Erythroblast (primary cell): ENCODE data around the gene ELAVL1.

Source experiments
- DNase-seq, 2 experiments: peaks; one replicate each; lab custom pipeline; 2025; lab: John Stamatoyannopoulos, UW
- GATA1 ChIP-seq: IDR thresholded peaks from 2 replicates; pipeline ENCODE4 v1.6.1; 2011; ENCODE audit warnings: low read depth, mild to moderate bottlenecking, control low read depth, low read length, moderate library complexity
- POLR2A ChIP-seq: IDR thresholded peaks from 2 replicates; pipeline ENCODE4 v1.6.1; 2011; ENCODE audit warnings: mild to moderate bottlenecking, low read length

Gene ELAVL1

DNA sequence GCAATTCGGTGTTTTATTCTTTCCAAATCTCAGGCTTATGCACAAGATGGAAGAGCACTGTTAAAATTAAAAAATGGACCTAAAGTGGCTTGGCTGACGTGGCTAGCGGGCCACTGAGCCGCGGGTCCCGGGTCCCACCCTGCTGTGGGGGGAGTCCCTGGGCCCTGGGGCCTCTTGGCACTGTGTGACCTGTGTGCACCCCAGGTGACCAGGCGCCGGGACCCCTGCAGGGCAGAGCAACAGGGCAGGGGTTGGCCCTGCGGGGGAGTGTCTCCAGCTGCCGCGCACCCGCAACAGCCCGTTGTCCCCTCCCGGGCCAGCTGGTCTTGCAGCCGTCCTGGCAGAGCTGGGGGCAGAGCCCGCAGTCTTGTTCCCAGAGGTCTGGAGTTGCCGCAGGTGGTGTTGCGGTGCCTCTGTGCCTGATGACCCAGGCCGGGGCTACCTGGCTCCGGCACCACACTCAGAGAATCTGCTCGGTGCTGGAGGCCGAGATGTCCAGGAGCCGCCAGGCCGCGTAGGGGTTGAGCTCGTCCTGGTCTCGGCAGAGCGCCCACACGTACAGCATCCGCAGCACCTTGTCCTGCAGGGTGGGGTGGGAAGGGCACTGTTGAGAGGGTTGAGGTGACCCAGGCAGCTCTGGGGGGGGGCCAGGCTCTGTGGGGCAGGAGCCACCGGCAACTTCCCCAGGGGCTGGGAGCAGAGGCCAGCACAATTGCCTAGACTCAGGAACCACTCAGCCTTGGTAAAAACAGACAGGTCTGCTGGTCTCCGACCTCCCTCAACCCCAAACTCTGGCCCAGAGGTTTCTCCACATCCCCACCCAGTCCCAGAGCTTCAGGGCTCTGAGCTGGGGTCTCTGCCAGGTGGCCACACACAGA, 78.5 kb downstream of the ELAVL1 start:
- DNase-seq: no peak
- no peak for TF ChIP-seq GATA1
- peak; percentile 16 for TF ChIP-seq POLR2A

DNA sequence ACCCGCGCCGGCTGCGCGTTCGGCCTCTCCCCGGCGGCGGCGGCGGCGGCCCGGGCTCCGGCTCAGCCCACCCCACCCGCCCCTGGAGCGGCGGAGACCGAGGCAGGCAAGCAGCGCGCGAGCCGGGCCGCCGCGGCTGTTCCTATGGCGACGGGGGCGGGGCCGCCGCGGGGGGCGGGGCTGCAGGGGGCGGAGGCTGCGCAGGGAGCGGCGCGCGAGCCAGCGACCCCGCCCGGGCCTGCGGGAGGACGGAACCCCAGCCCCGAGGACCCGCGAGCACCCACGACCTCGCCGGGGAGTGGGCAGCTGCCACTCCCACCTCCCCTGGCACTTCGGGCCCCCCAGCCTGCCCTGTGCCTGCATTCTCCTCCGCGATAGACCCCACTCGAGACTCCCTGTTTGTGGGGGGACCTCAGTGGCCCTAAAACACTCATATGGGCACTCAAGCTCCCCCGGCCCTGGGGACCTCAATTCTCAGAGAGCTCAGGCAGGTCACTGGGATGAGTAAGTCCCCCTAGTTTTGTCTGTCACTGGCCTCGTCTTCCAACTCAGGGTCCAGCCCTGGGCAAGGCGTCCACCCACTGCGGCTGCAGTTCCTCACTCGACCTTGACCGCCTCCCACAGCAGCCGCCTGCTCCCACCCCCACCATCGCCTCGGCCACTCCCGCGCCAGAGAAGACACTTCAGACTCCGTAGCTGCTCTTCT, 79.3 kb downstream of the ELAVL1 start, which contains the start of gene CTXN1:
CTXN1 (minus strand) TSS at position 115 of the 706 bp plus-strand sequence. CDS start 597 bp downstream, outside the sequence.
- TF ChIP-seq GATA1: no peak
- no peak for TF ChIP-seq POLR2A
- peak; percentile 76 to 88 for DNase-seq

DNA sequence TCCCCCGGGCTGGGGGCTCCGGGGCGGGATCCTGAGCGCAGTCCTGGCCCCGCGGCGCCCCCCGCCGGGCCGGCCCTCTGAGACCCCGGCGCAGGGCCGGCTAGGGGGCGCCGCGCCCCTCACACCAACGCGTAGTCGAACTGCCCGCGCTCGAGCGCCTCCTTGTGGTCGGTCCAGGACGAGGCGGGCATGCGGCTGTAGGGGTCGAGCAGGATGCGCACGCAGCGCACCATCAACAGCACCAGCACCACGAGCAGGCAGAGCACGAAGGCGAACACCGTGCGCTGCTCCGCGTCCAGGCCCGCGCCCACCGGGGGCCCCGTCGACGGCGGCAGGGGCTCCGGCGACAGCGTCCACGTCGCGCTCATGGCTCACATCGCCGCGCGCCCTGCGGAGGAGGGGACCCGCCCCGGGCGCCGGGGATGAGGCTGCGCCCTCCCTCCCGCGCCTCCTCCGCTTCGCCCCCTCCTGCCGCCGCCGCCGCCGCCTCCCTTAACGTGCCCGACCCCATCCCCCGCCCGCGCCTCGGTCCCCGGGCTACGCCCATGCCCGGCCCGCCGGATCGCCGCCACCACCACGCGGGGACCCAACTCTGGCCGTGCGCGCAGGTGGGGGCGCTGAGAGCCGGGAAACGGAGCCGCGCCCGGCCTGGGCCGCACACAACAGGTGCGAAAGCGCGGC, 80.1 kb downstream of the ELAVL1 start:
- TF ChIP-seq POLR2A: no peak
- no peak for TF ChIP-seq GATA1
- DNase-seq: peak; percentile 88 to 92

DNA sequence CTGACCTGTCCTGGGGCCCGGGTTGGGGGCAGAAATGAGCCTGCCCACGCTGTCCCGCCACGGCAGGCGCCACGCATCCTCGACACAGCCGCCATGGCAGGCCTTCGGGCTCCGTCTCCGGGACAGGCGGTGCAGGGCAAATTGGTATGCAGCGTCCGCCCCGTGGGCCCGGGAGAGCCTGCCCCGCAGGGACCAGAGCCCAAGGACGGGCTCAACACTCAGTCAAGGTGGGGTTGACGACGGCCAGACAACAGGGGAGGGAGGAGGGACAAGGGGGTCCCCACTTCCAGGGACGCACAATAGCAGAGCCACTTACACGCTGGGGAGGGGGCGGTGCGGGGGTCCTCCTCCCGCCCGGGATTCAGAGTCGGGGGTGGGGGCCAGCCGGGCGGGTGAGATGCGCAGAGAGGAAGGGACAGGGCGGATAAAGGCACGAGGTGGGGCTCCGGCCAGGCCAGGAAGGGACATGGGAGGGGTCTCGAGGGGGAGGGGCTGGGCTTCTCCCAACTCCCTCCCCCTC, 80.7 kb downstream of the ELAVL1 start:
- TF ChIP-seq GATA1 (no peak), POLR2A (no peak)
- no peak for DNase-seq

DNA sequence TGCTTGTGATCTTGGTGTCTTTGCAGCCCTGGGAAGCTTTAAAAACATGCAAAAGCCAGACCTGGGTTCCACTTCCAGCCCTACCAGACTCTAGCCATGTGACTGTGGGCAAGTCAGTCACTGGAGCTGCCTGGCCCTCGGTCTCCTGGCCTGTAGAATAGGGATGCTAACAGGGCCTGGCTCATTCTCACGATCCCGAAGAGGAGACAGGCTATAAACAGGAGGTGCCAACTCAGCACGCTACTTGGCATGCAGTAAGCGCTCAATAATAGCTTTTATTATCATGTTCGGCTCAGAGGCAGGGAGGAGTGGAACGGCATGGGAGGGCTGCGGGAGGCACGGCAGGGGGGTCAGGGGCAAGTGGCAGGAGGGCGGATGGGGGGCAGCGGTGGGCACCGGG, 81.2 kb downstream of the ELAVL1 start:
- no peak for DNase-seq
- no peak for TF ChIP-seq POLR2A
- TF ChIP-seq GATA1: no peak

DNA sequence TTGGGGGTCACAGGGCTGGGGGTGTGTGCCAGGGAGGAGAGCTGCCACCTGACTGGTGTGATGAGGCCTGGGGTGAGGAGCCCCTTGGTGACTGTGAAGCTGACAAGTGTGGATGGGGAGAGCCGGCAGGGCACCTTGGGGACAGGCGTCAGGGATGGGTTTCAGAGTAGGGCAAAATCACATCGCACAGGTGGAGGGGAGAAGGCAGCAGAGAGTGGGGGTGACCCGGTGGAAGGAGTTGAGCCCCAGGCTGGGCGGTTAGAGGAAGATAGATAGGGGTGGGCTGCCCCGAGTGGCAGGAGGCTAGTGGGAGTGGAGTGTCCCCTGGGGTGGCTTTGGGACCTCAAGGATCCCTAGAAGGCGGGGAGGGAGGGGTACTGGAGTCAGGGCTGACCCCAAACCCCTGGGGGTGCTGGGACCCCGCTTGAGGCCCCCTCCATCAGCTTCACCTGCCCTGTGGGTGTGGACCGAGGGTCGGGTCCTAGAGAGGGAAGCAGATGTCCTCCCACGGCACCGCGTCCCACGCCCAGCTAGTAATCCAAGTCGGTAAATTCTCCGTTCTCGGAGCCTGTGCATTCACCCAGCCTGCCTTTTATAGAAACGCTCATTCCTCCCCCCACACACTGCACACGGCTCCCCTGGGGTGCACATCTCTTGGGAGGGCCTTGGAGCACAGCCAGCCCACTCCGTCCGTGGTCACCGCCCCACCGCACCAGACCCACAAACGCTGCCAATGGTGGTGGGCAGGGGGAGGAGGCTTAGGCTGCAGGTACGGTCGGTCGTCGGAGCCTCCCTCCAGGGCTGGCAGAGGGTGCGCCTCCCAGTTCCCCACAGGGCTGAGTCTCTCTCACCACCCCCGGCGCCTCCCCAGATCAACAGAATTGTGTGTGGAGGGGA, 81.9 kb downstream of the ELAVL1 start:
- no peak for DNase-seq
- TF ChIP-seq POLR2A (no peak), GATA1 (no peak)

DNA sequence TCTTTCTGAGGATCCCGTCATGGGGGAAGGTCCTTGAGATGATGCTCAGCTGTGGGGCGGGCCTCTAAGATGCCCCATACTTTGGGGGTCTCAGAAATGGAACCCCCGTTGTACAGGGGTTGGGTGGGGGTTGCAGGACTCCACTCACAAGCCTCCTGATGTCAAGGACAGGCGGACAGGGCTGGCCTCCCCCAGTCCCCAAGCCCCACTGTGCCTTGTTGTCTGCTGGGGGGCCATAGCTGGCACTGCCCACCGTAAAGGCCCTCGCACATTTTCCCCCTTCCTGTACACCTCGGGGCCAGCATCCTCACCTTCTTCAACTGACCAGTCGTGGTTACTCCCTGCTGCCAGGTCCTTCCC, 82.6 kb downstream of the ELAVL1 start:
- DNase-seq: no peak
- TF ChIP-seq GATA1 (no peak), POLR2A (no peak)

DNA sequence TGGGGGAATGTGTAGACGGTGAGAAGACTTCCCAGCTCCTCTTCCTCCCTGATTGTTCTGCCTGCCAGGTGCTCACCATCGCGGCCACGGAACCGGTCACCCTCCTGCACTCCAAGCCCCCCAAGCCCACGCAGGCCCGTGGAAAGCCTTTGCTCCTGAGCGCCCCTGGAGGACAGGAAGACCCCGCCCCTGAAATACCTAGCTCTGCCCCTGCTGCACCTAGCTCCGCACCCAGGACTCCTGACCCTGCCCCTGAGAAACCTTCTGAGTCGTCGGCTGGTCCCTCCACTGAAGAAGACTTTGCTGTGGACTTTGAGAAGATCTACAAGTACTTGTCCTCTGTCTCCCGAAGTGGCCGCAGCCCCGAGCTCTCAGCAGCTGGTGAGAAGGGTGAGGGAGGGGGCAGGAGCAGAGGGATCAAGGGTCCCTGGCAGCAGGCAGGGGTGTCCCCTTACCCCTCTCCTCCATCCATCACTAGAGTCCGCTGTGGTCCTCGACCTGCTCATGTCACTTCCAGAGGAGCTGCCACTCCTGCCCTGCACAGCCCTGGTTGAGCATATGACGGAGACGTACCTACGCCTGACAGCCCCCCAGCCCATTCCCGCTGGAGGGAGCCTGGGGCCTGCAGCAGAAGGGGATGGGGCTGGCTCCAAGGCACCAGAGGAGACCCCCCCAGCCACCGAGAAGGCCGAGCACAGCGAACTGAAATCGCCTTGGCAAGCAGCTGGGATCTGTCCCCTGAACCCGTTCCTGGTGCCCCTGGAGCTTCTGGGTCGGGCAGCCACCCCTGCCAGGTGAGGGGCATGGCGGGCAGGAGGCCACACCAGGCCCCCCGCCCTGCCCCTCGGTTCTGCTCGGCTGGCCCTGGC, 83.2 kb downstream of the ELAVL1 start:
- TF ChIP-seq POLR2A (no peak), GATA1 (no peak)
- no peak for DNase-seq

DNA sequence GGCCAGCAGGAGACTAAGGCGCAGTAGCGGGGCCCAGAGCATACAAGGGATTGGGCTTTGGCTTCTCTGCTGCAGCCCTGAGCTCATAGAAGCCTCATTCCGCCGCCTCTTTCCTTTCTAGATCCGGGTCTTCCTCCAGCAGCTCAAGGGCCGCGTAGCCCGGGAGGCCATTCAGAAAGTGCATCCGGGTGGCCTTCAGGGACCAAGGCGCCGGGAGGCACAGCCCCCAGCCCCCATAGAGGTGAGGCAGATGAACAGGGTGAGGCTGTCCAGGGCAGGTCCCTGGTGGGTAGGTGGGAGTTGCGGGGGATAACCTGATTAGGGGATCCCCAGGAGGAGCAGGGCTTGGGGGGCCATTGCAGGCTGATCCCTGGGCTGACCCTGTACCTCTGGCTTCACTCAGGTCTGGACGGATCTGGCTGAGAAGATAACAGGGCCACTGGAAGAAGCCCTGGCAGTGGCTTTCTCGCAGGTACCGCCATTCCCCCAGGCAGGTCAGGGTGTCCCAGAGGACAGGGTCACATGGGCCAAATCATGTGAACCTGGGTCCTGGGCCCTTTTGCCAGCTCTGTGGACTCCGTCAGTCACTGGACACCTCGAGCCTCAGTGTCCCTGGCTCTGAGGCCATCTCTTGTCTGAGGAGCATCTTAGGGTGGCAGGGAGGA, 84.0 kb downstream of the ELAVL1 start:
- no peak for DNase-seq
- no peak for TF ChIP-seq POLR2A
- TF ChIP-seq GATA1: no peak

DNA sequence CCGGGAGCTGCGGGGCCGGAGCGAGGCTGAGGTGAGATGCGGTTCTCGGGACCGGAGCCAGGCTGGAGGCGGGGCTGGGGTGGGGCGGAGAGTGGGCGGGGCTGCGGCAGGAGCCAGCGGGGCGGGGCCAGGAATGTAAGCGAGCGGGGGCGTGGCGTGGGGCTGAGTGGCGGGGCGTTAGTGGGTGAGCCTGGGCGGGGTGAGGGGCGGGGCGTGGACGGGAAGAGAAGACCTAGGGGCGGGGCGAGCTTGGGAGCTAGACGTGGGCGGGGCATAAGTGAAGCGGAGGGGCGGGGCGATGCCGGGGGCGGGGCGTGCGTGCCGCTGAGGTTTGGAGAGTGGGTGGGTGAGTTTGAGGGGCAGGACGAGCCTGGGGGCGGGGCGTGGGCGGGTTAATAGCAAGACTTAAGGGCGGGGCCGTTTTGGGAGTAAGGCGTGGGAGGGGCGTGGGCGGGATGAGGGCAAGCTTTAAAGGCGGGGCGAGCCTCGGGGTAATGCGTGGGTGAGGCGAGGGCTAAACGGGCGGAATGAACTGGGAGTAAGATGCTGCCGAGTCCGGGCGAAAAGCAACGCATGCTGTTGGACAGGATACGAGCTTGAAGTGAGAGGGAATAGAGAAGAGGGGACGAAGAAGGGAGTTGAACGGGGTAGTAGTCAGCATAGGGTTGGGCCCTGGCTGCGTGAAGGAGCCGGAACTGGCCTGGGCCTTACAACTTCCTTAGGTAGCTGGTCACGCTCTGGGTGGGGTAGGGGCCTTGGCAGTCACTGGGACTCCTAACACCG, 84.7 kb downstream of the ELAVL1 start:
- TF ChIP-seq POLR2A: no peak
- no peak for TF ChIP-seq GATA1
- peak; percentile 98 to 100 for DNase-seq
